ENCODE results near the gene OR51B4.
"Not testable (repeated sequence)": the region's sequence is repeated elsewhere in the genome, so short reads cannot be mapped to it uniquely, and the experiment has no call there.

OR51B4 gene

GRCh38 chr11:5324197-5324596 is 22.5 kb upstream of the OR51B4 start, which contains the start of gene OR51B2:
OR51B2 (minus strand) TSS chr11:5324297; CDS start chr11:5324297, 0 bp downstream.
- H4K20me1 ChIP-seq (ENCODE audit: insufficient read depth, low read length, poor library complexity, severe bottlenecking), result no peaks in the 10 kb centered on the region
- H3K9ac ChIP-seq (ENCODE audit: low read depth, low read length, poor library complexity, severe bottlenecking), result no peak within 1 kb of the TSS
- H3K4me1 ChIP-seq (ENCODE audit: insufficient read depth, low read length, poor library complexity, severe bottlenecking), result no peaks in the 10 kb centered on the region
- H3K4me3 ChIP-seq (ENCODE audit: low read length, poor library complexity, severe bottlenecking), result no peak within 1 kb of the TSS
- H3K36me3 ChIP-seq (ENCODE audit: insufficient read depth, low read length), result no peaks in the 10 kb centered on the region
- H3F3A ChIP-seq (ENCODE audit: low read depth), result no peaks in the 10 kb centered on the region
- H3K79me2 ChIP-seq (ENCODE audit: insufficient read depth, low read length), result no peaks in the 10 kb centered on the region
- H2AFZ ChIP-seq (ENCODE audit: low read length), result no peak within 1 kb of the TSS
- no peak within 1 kb of the TSS for H3K4me2 ChIP-seq (ENCODE audit: low read depth, low read length, poor library complexity, severe bottlenecking)
- TF ChIP-seq CTCF (conservative IDR thresholded peaks at IDR 0.05; ENCODE audit: low read length) (no peak), EZH2phosphoT487 (IDR thresholded peaks at IDR 0.05; ENCODE audit: borderline replicate concordance) (no peak)
- no peaks in the 10 kb centered on the region for H3K9me2 ChIP-seq (replicated peaks; ENCODE audit: low read depth, low read length)
- no peaks in the 10 kb centered on the region for H3K27me3 ChIP-seq (ENCODE audit: insufficient read depth, low read length, poor library complexity, severe bottlenecking)
- no peaks in the 10 kb centered on the region for H3K9me3 ChIP-seq (ENCODE audit: insufficient read depth, low read depth, low read length)

DNA sequence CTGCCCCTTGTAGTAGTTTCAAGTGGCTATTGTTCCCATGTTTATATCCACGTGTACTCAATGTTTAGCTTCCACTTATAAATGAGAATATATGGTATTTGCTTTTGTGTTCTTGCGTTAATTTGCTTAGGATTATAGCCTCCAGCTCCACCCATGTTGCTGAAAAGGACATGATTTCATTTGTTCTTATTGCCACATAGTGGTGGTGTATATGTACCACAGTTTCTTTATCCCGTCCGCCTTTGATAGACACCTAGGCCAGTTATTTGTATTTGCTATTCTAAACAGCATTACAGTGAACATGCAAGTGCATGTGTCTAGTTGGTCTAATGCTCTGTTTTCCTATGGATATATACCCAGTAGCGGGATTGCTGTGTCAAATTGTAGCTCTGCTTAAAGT is 15.5 kb upstream of the OR51B4 start:
- Histone ChIP-seq H3F3A (ENCODE audit: low read depth) (no peaks in the 10 kb centered on the region), H4K20me1 (ENCODE audit: insufficient read depth, low read length, poor library complexity, severe bottlenecking) (no peaks in the 10 kb centered on the region), H3K9me3 (ENCODE audit: insufficient read depth, low read depth, low read length) (no peaks in the 10 kb centered on the region), H3K36me3 (ENCODE audit: insufficient read depth, low read length) (no peaks in the 10 kb centered on the region), H3K27me3 (ENCODE audit: insufficient read depth, low read length, poor library complexity, severe bottlenecking) (no peaks in the 10 kb centered on the region), H3K9ac (ENCODE audit: low read depth, low read length, poor library complexity, severe bottlenecking) (no peak overlapping the region), H2AFZ (ENCODE audit: low read length) (no peak overlapping the region), H3K4me1 (ENCODE audit: insufficient read depth, low read length, poor library complexity, severe bottlenecking) (no peaks in the 10 kb centered on the region), H3K4me2 (ENCODE audit: low read depth, low read length, poor library complexity, severe bottlenecking) (no peak overlapping the region), H3K4me3 (ENCODE audit: low read length, poor library complexity, severe bottlenecking) (no peak overlapping the region), H3K9me2 (replicated peaks; ENCODE audit: low read depth, low read length) (no peaks in the 10 kb centered on the region), H3K79me2 (ENCODE audit: insufficient read depth, low read length) (no peaks in the 10 kb centered on the region)
- TF ChIP-seq CTCF (conservative IDR thresholded peaks at IDR 0.05; ENCODE audit: low read length) (no peak), EZH2phosphoT487 (IDR thresholded peaks at IDR 0.05; ENCODE audit: borderline replicate concordance) (no peak)

GRCh38 chr11:5313326-5314023 is 11.7 kb upstream of the OR51B4 start:
- not testable (repeated sequence) for H3K4me1 ChIP-seq (ENCODE audit: insufficient read depth, low read length, poor library complexity, severe bottlenecking); H3K79me2 ChIP-seq (ENCODE audit: insufficient read depth, low read length); H2AFZ ChIP-seq (ENCODE audit: low read length); H3F3A ChIP-seq (ENCODE audit: low read depth); H4K20me1 ChIP-seq (ENCODE audit: insufficient read depth, low read length, poor library complexity, severe bottlenecking); H3K36me3 ChIP-seq (ENCODE audit: insufficient read depth, low read length); H3K9me3 ChIP-seq (ENCODE audit: insufficient read depth, low read depth, low read length); H3K4me3 ChIP-seq (ENCODE audit: low read length, poor library complexity, severe bottlenecking); H3K4me2 ChIP-seq (ENCODE audit: low read depth, low read length, poor library complexity, severe bottlenecking); H3K9ac ChIP-seq (ENCODE audit: low read depth, low read length, poor library complexity, severe bottlenecking); H3K27me3 ChIP-seq (ENCODE audit: insufficient read depth, low read length, poor library complexity, severe bottlenecking); H3K9me2 ChIP-seq (replicated peaks; ENCODE audit: low read depth, low read length)

DNA sequence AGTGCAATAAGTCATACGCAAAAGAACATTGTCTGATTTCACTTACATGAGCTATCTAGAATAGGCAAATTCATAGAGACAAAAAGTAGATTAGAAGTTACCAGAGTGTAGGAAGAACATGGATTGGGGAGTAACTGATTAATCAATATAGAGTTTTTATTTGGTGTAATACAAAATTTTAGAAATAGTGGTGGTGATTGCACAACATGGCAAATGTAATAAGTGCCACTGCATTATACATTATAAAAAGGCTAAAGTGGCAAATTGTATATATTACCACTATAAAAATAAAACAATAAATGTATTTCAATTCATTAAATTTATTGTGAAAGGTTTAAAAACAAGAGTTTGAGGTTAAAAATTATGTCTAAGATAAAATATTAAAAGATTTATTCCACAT is 8.7 kb upstream of the OR51B4 start:
- Histone ChIP-seq H2AFZ (ENCODE audit: low read length) (no peak overlapping the region), H3K4me1 (ENCODE audit: insufficient read depth, low read length, poor library complexity, severe bottlenecking) (no peaks in the 10 kb centered on the region), H3K27me3 (ENCODE audit: insufficient read depth, low read length, poor library complexity, severe bottlenecking) (no peaks in the 10 kb centered on the region), H3K9me3 (ENCODE audit: insufficient read depth, low read depth, low read length) (no peaks in the 10 kb centered on the region), H3F3A (ENCODE audit: low read depth) (no peaks in the 10 kb centered on the region), H3K79me2 (ENCODE audit: insufficient read depth, low read length) (no peaks in the 10 kb centered on the region), H4K20me1 (ENCODE audit: insufficient read depth, low read length, poor library complexity, severe bottlenecking) (no peaks in the 10 kb centered on the region), H3K36me3 (ENCODE audit: insufficient read depth, low read length) (no peaks in the 10 kb centered on the region), H3K4me2 (ENCODE audit: low read depth, low read length, poor library complexity, severe bottlenecking) (no peak overlapping the region), H3K9me2 (replicated peaks; ENCODE audit: low read depth, low read length) (no peaks in the 10 kb centered on the region), H3K4me3 (ENCODE audit: low read length, poor library complexity, severe bottlenecking) (no peak overlapping the region), H3K9ac (ENCODE audit: low read depth, low read length, poor library complexity, severe bottlenecking) (no peak overlapping the region)
- TF ChIP-seq CTCF (conservative IDR thresholded peaks at IDR 0.05; ENCODE audit: low read length), result no peak
- TF ChIP-seq EZH2phosphoT487 (IDR thresholded peaks at IDR 0.05; ENCODE audit: borderline replicate concordance), result no peak
